T-helper 17 cell (primary cell): ENCODE measurements around the gene EPC2. TPM values are rescaled to one million over a fixed set of nuclear protein-coding genes. Genes with fewer than 3 reads are reported as not detected.

Experiments
- ATAC-seq: fragments of 150-1000 bp; cut with Tn5 transposase; 2 replicates; pipeline ENCODE4 v1.10.0; 2021; ENCODE audit warnings: mild to moderate bottlenecking, moderate library complexity
- DNase-seq, 3 donors: peaks; one replicate each; pipeline versions ENCODE4 v3.0.0 to v3.0.0-alpha.2; 2020 to 2021
- H3K9me3 ChIP-seq: one replicate; pipeline ENCODE4 v1.7.0; 2013; ENCODE audit warnings: low read length, mild to moderate bottlenecking; ENCODE audit not compliant: control insufficient read depth, poor library complexity, severe bottlenecking
- H3K27ac Mint-ChIP-seq: one replicate; pipeline ENCODE4 v1.8.0; 2022; ENCODE audit warnings: mild to moderate bottlenecking, moderate library complexity, mixed read lengths
- H3K27me3 Mint-ChIP-seq: one replicate; pipeline ENCODE4 v1.8.0; 2022; ENCODE audit warnings: mixed read lengths
- H3K36me3 Mint-ChIP-seq: one replicate; pipeline ENCODE4 v1.8.0; 2022; ENCODE audit warnings: low read depth, mixed read lengths
- H3K4me1 Mint-ChIP-seq: one replicate; pipeline ENCODE4 v1.8.0; 2022; ENCODE audit warnings: mild to moderate bottlenecking, mixed read lengths
- H3K4me3 Mint-ChIP-seq: one replicate; pipeline ENCODE4 v1.8.0; 2022; ENCODE audit warnings: mild to moderate bottlenecking, moderate library complexity, mixed read lengths
- total RNA-seq, 4 donors: library from RNA in 2 of 4; stranded (reverse) in 2 of 4; gene quantifications; one replicate each; pipeline ENCODE4 v1.2.3 and lab custom pipeline; 2022 to 2026

The EPC2 gene
- total RNA-seq, 2 donors from 2014 or later = 76.5 to 89.0 TPM

DNA sequence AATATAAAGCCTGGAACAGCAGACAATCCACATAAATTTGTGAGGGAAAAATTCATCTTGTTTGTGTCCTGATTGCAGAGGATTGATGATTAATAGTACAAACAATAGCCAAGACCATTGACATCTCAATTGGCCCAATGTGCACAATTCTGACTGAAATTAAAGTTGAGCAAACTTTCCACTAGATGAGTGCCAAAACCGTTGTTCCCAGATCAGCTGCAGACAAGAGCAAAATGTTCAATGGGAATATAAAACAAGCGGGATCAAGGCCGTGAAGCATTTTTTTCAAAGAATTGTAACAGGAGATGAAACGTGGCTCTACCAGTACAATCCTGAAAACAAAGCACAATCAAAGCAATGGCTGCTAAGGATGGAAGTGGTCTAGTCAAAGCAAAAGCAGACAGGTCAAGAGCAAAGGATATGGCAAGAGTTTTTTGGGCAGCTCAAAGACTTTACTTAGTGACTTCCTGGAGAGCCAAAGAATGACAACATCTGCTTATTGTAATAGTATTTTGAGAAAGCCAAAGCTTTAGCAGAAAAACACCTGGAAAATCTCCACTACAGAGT lies 174.6 kb downstream of the EPC2 start:
- H3K9me3 ChIP-seq = no peaks in the 10 kb centered on the region
- ATAC-seq = no peak
- DNase-seq = no peak
- H3K4me3 Mint-ChIP-seq = no peak overlapping the region
- peaks cover 18% of the 10 kb centered on the region for H3K4me1 Mint-ChIP-seq
- no peak overlapping the region for H3K27ac Mint-ChIP-seq
- peaks cover 29% of the 10 kb centered on the region for H3K27me3 Mint-ChIP-seq
- H3K36me3 Mint-ChIP-seq = no peaks in the 10 kb centered on the region

GRCh38 chr2:148824190-148824589 lies 179.6 kb downstream of the EPC2 start:
- Mint-ChIP-seq H3K4me1 (no peaks in the 10 kb centered on the region), H3K27me3 (no peaks in the 10 kb centered on the region), H3K4me3 (no peak overlapping the region), H3K36me3 (no peaks in the 10 kb centered on the region), H3K27ac (no peak overlapping the region)
- DNase-seq = no peak
- no peaks in the 10 kb centered on the region for H3K9me3 ChIP-seq
- ATAC-seq = no peak

DNA sequence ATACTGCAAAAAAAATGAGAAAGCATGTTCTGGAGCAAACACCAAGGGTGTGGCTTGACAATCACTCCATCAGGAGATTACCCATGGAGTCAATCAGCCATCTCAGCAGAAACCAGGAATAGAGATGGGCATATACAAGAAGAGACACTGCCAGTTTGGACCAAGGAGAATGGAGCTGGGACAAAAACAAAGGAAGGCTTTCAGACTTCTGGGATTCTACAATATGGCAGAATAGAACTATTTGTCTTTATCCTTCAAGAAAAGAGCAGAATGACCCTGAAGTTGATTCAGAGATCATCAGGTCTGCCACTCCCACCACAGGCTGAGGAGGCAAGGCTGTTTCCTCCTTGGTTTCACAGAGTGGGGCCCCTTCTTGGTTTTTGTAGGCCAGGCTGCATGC lies 182.2 kb downstream of the EPC2 start:
- DNase-seq (no peak), ATAC-seq (no peak)
- Mint-ChIP-seq H3K27ac (no peak overlapping the region), H3K36me3 (no peaks in the 10 kb centered on the region), H3K27me3 (no peaks in the 10 kb centered on the region), H3K4me1 (no peaks in the 10 kb centered on the region), H3K4me3 (no peak overlapping the region)
- no peaks in the 10 kb centered on the region for H3K9me3 ChIP-seq

GRCh38 chr2:148828941-148829340 lies 184.4 kb downstream of the EPC2 start:
- no peaks in the 10 kb centered on the region for H3K9me3 ChIP-seq
- no peak for ATAC-seq
- no peaks in the 10 kb centered on the region for H3K36me3 Mint-ChIP-seq
- no peak overlapping the region for H3K27ac Mint-ChIP-seq
- H3K4me3 Mint-ChIP-seq = no peak overlapping the region
- no peak for DNase-seq
- H3K27me3 Mint-ChIP-seq = no peaks in the 10 kb centered on the region
- no peaks in the 10 kb centered on the region for H3K4me1 Mint-ChIP-seq

DNA sequence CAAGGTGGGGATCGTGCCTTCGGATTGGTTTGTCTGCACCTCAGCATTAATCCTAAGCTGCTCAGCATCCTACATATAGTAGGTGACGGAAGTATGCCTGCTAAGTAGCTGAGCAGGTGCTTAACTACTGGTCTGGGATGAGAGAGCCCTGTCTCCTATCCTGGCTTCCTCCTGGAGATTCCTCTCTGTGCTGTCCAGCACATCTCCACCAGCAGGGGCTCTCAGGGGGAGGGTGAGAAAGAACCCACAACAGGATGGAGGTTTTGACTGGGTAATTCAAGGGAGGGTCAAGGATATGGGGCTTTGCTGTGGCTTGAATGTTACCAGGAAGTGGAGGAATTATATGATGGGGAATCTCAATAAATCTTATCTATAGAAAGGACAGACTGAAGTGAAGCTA lies 185.1 kb downstream of the EPC2 start:
- Mint-ChIP-seq H3K4me1 (no peaks in the 10 kb centered on the region), H3K4me3 (no peak overlapping the region), H3K27me3 (no peaks in the 10 kb centered on the region), H3K36me3 (no peaks in the 10 kb centered on the region), H3K27ac (no peak overlapping the region)
- ATAC-seq (no peak), DNase-seq (no peak)
- no peaks in the 10 kb centered on the region for H3K9me3 ChIP-seq

GRCh38 chr2:148832637-148833036 lies 188.1 kb downstream of the EPC2 start:
- Mint-ChIP-seq H3K27me3 (no peaks in the 10 kb centered on the region), H3K27ac (no peak overlapping the region), H3K4me1 (no peaks in the 10 kb centered on the region), H3K4me3 (no peak overlapping the region), H3K36me3 (no peaks in the 10 kb centered on the region)
- DNase-seq (no peak), ATAC-seq (no peak)
- no peaks in the 10 kb centered on the region for H3K9me3 ChIP-seq

Other genes starting within 250 kb of the EPC2 start
- gene KIF5C, start 230.5 kb downstream of the EPC2 start, total RNA-seq = 10 to 100 TPM; 32.0 to 41.6 TPM